ENCODE results near the gene COQ10A. TPM values are rescaled to one million over a fixed set of nuclear protein-coding genes. Genes with fewer than 3 reads are reported as not detected.

Gene COQ10A
- total and polyA plus RNA-seq, 2 of the 13 experiments (the other 11 are each of a cell fraction or from before 2014, with no cell fraction given), result 21.0 to 37.3 TPM

- TF ChIP-seq, protein P1, sequence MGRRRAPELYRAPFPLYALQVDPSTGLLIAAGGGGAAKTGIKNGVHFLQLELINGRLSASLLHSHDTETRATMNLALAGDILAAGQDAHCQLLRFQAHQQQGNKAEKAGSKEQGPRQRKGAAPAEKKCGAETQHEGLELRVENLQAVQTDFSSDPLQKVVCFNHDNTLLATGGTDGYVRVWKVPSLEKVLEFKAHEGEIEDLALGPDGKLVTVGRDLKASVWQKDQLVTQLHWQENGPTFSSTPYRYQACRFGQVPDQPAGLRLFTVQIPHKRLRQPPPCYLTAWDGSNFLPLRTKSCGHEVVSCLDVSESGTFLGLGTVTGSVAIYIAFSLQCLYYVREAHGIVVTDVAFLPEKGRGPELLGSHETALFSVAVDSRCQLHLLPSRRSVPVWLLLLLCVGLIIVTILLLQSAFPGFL (CRISPR knock-in tag; IDR thresholded peaks at IDR 0.05), result no peak
- TF ChIP-seq SETDB1 (CRISPR knock-in tag; IDR thresholded peaks at IDR 0.05; ENCODE audit: borderline replicate concordance), result no peak
- no peak for TF ChIP-seq ZNF383 (CRISPR knock-in tag; IDR thresholded peaks at IDR 0.05; ENCODE audit: borderline replicate concordance)
- TF ChIP-seq, protein P2, sequence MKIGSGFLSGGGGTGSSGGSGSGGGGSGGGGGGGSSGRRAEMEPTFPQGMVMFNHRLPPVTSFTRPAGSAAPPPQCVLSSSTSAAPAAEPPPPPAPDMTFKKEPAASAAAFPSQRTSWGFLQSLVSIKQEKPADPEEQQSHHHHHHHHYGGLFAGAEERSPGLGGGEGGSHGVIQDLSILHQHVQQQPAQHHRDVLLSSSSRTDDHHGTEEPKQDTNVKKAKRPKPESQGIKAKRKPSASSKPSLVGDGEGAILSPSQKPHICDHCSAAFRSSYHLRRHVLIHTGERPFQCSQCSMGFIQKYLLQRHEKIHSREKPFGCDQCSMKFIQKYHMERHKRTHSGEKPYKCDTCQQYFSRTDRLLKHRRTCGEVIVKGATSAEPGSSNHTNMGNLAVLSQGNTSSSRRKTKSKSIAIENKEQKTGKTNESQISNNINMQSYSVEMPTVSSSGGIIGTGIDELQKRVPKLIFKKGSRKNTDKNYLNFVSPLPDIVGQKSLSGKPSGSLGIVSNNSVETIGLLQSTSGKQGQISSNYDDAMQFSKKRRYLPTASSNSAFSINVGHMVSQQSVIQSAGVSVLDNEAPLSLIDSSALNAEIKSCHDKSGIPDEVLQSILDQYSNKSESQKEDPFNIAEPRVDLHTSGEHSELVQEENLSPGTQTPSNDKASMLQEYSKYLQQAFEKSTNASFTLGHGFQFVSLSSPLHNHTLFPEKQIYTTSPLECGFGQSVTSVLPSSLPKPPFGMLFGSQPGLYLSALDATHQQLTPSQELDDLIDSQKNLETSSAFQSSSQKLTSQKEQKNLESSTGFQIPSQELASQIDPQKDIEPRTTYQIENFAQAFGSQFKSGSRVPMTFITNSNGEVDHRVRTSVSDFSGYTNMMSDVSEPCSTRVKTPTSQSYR (CRISPR knock-in tag; IDR thresholded peaks at IDR 0.05; ENCODE audit: borderline replicate concordance), result no peak
- peak; percentile 81; the same call in 1 of the 2 replicates for TF ChIP-seq ZNF232 (CRISPR knock-in tag; IDR thresholded peaks at IDR 0.05; ENCODE audit: borderline replicate concordance)
- no peak for TF ChIP-seq SCMH1 (CRISPR knock-in tag; IDR thresholded peaks at IDR 0.05; ENCODE audit: borderline replicate concordance)
- TF ChIP-seq ZNF17 (CRISPR knock-in tag; IDR thresholded peaks at IDR 0.05), result no peak
- peak; percentile 83; the same call in 1 of the 2 replicates for TF ChIP-seq ZFP37 (CRISPR knock-in tag; IDR thresholded peaks at IDR 0.05; ENCODE audit: borderline replicate concordance)
- TF ChIP-seq, protein P3, sequence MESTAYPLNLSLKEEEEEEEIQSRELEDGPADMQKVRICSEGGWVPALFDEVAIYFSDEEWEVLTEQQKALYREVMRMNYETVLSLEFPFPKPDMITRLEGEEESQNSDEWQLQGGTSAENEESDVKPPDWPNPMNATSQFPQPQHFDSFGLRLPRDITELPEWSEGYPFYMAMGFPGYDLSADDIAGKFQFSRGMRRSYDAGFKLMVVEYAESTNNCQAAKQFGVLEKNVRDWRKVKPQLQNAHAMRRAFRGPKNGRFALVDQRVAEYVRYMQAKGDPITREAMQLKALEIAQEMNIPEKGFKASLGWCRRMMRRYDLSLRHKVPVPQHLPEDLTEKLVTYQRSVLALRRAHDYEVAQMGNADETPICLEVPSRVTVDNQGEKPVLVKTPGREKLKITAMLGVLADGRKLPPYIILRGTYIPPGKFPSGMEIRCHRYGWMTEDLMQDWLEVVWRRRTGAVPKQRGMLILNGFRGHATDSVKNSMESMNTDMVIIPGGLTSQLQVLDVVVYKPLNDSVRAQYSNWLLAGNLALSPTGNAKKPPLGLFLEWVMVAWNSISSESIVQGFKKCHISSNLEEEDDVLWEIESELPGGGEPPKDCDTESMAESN (CRISPR knock-in tag; conservative IDR thresholded peaks at IDR 0.05), result peak; percentile 97
- TF ChIP-seq PHF21A (CRISPR knock-in tag; IDR thresholded peaks at IDR 0.05), result peak; percentile 89
- TF ChIP-seq ZNF207 (IDR thresholded peaks at IDR 0.05; ENCODE audit: borderline replicate concordance), result no peak
- 0 out of 2 replicates have a peak, but pooled peaks have one; percentile 64 for TF ChIP-seq ZNF552 (CRISPR knock-in tag; IDR thresholded peaks at IDR 0.05; ENCODE audit: borderline replicate concordance)
- TF ChIP-seq NCOA2 (CRISPR knock-in tag; IDR thresholded peaks at IDR 0.05), result peak; percentile 54
- no peak for TF ChIP-seq STAT5B (CRISPR knock-in tag; IDR thresholded peaks at IDR 0.05)
- peak; percentile 63 for TF ChIP-seq E2F2 (CRISPR knock-in tag; IDR thresholded peaks at IDR 0.05; ENCODE audit: borderline replicate concordance)
- TF ChIP-seq STAT6 (CRISPR knock-in tag; IDR thresholded peaks at IDR 0.05; ENCODE audit: borderline replicate concordance), result peak; percentile 95; the same call in 1 of the 2 replicates
- no peak for TF ChIP-seq HNRNPH1 (optimal IDR thresholded peaks at IDR 0.05; ENCODE audit: low read depth, low read length)
Measured at GRCh38 chr12:56315622-56316473, 49.1 kb downstream of the COQ10A start, which contains the start of gene CNPY2 (continued).

Measured in HepG2 (cell line).